K562 (cell line): ENCODE data around the gene HIF1A. TPM values are rescaled to one million over a fixed set of nuclear protein-coding genes. Genes with fewer than 3 reads are reported as not detected.

Experiments
- CCNT2 ChIP-seq: IDR thresholded peaks from 2 replicates; pipeline ENCODE4 v1.6.1; 2011; ENCODE audit warnings: borderline replicate concordance, low read depth, mild to moderate bottlenecking, moderate library complexity, mixed read lengths, low read length; ENCODE audit not compliant: insufficient read length; ENCODE audit errors: extremely low read depth
- CHD2 ChIP-seq: IDR thresholded peaks from 2 replicates; pipeline ENCODE4 v1.6.1; 2011; ENCODE audit warnings: low read depth, low read length
- ETS2 ChIP-seq: IDR thresholded peaks from 2 replicates; pipeline ENCODE4 v1.6.1; 2016; ENCODE audit warnings: borderline replicate concordance, missing genetic modification characterization, mild to moderate bottlenecking, moderate library complexity, missing compliant biosample characterization; ENCODE audit not compliant: poor library complexity, severe bottlenecking
- VEZF1 ChIP-seq: fragments of 200-800 bp; sonication (Bioruptor generic); IDR thresholded peaks from 2 replicates; pipeline ENCODE4 v1.6.1; 2017; ENCODE audit warnings: missing genetic modification characterization, missing compliant biosample characterization
- ZNF263 ChIP-seq: sonication (generic); formaldehyde crosslinking; IDR thresholded peaks from 2 replicates; pipeline ENCODE4 v1.8.0; 2022; ENCODE audit warnings: mild to moderate bottlenecking, missing genetic modification reagents, borderline replicate concordance
- polyA plus RNA-seq, 8 experiments: library from polyadenylated mRNA; depleted of rRNA in 4 of 8; stranded (reverse) in 5 of 8; unstranded in 3 of 8; fragments of >200 nt; fragmentation: Nextera tagmentation in 2 of 8; fragmentation: Illumina TruSeq in 1 of 8; extraction: Ambion mirVana in 2 of 8; extraction: Trizol in 1 of 8; gene quantifications; 2 replicates each; pipeline versions ENCODE4 v1.2.1 to v1.2.3, GENCODE V29; 2011 to 2014; ENCODE audit warnings: inconsistent platforms in 1 of 8, missing spikeins in 1 of 8
- total RNA-seq, 7 experiments: library from RNA; depleted of rRNA in 6 of 7; stranded (reverse); fragments of >200 nt in 6 of 7; fragmentation: Illumina TruSeq in 2 of 7; extraction: Trizol in 2 of 7; gene quantifications; 2 replicates each; pipeline versions ENCODE4 v1.2.1 to v1.2.3, GENCODE V29; 2011 to 2021; ENCODE audit warnings: low replicate concordance in 1 of 7
- TF ChIP-seq, protein P1 (sequence below): fragments of 450-650 bp; IDR thresholded peaks from 2 replicates; pipeline ENCODE4 v1.6.1; 2018; ENCODE audit not compliant: partially characterized antibody

The HIF1A gene
- total and polyA plus RNA-seq, 9 of the 15 experiments (the other 6 are each of a cell fraction or from before 2014, with no cell fraction given), result 5.9 to 35.3 (median 24.2) TPM

- TF ChIP-seq, protein P1, sequence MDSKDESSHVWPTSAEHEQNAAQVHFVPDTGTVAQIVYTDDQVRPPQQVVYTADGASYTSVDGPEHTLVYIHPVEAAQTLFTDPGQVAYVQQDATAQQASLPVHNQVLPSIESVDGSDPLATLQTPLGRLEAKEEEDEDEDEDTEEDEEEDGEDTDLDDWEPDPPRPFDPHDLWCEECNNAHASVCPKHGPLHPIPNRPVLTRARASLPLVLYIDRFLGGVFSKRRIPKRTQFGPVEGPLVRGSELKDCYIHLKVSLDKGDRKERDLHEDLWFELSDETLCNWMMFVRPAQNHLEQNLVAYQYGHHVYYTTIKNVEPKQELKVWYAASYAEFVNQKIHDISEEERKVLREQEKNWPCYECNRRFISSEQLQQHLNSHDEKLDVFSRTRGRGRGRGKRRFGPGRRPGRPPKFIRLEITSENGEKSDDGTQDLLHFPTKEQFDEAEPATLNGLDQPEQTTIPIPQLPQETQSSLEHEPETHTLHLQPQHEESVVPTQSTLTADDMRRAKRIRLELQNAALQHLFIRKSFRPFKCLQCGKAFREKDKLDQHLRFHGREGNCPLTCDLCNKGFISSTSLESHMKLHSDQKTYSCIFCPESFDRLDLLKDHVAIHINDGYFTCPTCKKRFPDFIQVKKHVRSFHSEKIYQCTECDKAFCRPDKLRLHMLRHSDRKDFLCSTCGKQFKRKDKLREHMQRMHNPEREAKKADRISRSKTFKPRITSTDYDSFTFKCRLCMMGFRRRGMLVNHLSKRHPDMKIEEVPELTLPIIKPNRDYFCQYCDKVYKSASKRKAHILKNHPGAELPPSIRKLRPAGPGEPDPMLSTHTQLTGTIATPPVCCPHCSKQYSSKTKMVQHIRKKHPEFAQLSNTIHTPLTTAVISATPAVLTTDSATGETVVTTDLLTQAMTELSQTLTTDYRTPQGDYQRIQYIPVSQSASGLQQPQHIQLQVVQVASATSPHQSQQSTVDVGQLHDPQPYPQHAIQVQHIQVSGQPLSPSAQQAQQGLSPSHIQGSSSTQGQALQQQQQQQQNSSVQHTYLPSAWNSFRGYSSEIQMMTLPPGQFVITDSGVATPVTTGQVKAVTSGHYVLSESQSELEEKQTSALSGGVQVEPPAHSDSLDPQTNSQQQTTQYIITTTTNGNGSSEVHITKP, result no peak
- no peak for TF ChIP-seq CHD2
- no peak for TF ChIP-seq CCNT2
- TF ChIP-seq VEZF1, result no peak
- no peak for TF ChIP-seq ZNF263 (CRISPR knock-in tag)
- no peak for TF ChIP-seq ETS2
Measured at GRCh38 chr14:61713724-61714437, 18.6 kb downstream of the HIF1A start (continued).
